ENCODE results near the gene CDH11. TPM values are rescaled to one million over a fixed set of nuclear protein-coding genes. Genes with fewer than 3 reads are reported as not detected.

The CDH11 gene
- total and polyA plus RNA-seq, 2 experiments from 2014 or later = 3.5 to 19.6 TPM

DNA sequence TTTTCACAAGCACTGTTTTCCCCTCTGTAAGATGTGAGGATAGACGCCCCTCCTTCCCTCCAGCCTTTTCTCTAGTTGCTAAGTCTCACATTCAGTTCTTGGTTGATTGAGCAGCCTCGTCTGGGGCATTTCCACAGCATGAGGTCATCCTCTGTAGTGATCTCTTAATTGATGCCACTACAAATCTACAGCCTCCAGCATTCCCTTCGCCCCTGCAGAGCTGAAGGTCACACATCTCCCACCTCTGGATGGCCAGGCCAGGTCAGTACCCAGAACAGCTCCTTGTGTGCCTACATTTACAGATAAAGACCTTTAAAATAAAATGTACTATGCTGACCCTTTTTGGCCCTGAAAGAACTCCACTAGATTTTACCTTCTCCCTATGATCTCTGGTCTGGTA lies 32.5 kb upstream of the CDH11 start:
- Histone ChIP-seq H3K4me1 (ENCODE audit: insufficient read depth) (peaks cover 8% of the 10 kb centered on the region; the same call in 1 of the 2 replicates), H3K4me3 (no peak overlapping the region), H3K79me2 (replicated peaks; ENCODE audit: insufficient read depth) (no peaks in the 10 kb centered on the region), H3F3A (replicated peaks; ENCODE audit: low read depth) (no peaks in the 10 kb centered on the region), H2AFZ (no peak overlapping the region), H3K27me3 (ENCODE audit: insufficient read depth) (no peaks in the 10 kb centered on the region), H3K36me3 (ENCODE audit: insufficient read depth) (no peaks in the 10 kb centered on the region), H3K9me2 (ENCODE audit: insufficient read depth) (no peaks in the 10 kb centered on the region), H4K20me1 (replicated peaks; ENCODE audit: insufficient read depth) (no peaks in the 10 kb centered on the region), H3K27ac (ENCODE audit: low read depth) (no peak overlapping the region), H3K4me2 (no peak overlapping the region)
- TF ChIP-seq, protein P1, sequence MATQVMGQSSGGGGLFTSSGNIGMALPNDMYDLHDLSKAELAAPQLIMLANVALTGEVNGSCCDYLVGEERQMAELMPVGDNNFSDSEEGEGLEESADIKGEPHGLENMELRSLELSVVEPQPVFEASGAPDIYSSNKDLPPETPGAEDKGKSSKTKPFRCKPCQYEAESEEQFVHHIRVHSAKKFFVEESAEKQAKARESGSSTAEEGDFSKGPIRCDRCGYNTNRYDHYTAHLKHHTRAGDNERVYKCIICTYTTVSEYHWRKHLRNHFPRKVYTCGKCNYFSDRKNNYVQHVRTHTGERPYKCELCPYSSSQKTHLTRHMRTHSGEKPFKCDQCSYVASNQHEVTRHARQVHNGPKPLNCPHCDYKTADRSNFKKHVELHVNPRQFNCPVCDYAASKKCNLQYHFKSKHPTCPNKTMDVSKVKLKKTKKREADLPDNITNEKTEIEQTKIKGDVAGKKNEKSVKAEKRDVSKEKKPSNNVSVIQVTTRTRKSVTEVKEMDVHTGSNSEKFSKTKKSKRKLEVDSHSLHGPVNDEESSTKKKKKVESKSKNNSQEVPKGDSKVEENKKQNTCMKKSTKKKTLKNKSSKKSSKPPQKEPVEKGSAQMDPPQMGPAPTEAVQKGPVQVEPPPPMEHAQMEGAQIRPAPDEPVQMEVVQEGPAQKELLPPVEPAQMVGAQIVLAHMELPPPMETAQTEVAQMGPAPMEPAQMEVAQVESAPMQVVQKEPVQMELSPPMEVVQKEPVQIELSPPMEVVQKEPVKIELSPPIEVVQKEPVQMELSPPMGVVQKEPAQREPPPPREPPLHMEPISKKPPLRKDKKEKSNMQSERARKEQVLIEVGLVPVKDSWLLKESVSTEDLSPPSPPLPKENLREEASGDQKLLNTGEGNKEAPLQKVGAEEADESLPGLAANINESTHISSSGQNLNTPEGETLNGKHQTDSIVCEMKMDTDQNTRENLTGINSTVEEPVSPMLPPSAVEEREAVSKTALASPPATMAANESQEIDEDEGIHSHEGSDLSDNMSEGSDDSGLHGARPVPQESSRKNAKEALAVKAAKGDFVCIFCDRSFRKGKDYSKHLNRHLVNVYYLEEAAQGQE (IDR thresholded peaks at IDR 0.05; ENCODE audit: unreplicated experiment) = peak; percentile 59
- TF ChIP-seq, protein P2, sequence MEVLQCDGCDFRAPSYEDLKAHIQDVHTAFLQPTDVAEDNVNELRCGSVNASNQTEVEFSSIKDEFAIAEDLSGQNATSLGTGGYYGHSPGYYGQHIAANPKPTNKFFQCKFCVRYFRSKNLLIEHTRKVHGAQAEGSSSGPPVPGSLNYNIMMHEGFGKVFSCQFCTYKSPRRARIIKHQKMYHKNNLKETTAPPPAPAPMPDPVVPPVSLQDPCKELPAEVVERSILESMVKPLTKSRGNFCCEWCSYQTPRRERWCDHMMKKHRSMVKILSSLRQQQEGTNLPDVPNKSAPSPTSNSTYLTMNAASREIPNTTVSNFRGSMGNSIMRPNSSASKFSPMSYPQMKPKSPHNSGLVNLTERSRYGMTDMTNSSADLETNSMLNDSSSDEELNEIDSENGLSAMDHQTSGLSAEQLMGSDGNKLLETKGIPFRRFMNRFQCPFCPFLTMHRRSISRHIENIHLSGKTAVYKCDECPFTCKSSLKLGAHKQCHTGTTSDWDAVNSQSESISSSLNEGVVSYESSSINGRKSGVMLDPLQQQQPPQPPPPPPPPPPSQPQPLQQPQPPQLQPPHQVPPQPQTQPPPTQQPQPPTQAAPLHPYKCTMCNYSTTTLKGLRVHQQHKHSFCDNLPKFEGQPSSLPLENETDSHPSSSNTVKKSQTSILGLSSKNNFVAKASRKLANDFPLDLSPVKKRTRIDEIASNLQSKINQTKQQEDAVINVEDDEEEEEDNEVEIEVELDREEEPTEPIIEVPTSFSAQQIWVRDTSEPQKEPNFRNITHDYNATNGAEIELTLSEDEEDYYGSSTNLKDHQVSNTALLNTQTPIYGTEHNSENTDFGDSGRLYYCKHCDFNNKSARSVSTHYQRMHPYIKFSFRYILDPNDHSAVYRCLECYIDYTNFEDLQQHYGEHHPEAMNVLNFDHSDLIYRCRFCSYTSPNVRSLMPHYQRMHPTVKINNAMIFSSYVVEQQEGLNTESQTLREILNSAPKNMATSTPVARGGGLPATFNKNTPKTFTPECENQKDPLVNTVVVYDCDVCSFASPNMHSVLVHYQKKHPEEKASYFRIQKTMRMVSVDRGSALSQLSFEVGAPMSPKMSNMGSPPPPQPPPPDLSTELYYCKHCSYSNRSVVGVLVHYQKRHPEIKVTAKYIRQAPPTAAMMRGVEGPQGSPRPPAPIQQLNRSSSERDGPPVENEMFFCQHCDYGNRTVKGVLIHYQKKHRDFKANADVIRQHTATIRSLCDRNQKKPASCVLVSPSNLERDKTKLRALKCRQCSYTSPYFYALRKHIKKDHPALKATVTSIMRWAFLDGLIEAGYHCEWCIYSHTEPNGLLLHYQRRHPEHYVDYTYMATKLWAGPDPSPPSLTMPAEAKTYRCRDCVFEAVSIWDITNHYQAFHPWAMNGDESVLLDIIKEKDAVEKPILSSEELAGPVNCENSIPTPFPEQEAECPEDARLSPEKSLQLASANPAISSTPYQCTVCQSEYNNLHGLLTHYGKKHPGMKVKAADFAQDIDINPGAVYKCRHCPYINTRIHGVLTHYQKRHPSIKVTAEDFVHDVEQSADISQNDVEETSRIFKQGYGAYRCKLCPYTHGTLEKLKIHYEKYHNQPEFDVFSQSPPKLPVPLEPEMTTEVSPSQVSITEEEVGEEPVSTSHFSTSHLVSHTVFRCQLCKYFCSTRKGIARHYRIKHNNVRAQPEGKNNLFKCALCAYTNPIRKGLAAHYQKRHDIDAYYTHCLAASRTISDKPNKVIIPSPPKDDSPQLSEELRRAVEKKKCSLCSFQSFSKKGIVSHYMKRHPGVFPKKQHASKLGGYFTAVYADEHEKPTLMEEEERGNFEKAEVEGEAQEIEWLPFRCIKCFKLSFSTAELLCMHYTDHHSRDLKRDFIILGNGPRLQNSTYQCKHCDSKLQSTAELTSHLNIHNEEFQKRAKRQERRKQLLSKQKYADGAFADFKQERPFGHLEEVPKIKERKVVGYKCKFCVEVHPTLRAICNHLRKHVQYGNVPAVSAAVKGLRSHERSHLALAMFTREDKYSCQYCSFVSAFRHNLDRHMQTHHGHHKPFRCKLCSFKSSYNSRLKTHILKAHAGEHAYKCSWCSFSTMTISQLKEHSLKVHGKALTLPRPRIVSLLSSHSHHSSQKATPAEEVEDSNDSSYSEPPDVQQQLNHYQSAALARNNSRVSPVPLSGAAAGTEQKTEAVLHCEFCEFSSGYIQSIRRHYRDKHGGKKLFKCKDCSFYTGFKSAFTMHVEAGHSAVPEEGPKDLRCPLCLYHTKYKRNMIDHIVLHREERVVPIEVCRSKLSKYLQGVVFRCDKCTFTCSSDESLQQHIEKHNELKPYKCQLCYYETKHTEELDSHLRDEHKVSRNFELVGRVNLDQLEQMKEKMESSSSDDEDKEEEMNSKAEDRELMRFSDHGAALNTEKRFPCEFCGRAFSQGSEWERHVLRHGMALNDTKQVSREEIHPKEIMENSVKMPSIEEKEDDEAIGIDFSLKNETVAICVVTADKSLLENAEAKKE (CRISPR knock-in tag; IDR thresholded peaks at IDR 0.05) = 0 out of 2 replicates have a peak, but pooled peaks have one; percentile 19
- TF ChIP-seq EZH2 (IDR thresholded peaks at IDR 0.05; ENCODE audit: low read depth, unreplicated experiment) = no peak
- Mint-ChIP-seq H3K4me3 (no peak overlapping the region), H3K36me3 (ENCODE audit: low read depth) (no peaks in the 10 kb centered on the region), H3K27me3 (ENCODE audit: insufficient read depth, low read depth, poor library complexity) (peaks cover under 1% of the 10 kb centered on the region), H3K27ac (no peak overlapping the region), H3K9me3 (no peaks in the 10 kb centered on the region), H3K4me1 (peaks cover 16% of the 10 kb centered on the region)
- DNase-seq (ENCODE audit: low spot score) (peak; percentile 76), ATAC-seq (peak; percentile 98)
